GM12865 (cell line): ENCODE measurements around the gene KLHDC2.
"Not testable (repeated sequence)": the region's sequence is repeated elsewhere in the genome, so short reads cannot be mapped to it uniquely, and the experiment has no call there.

Experiments used
- DNase-seq: peaks from one replicate; pipeline ENCODE4 v3.0.0; 2010; ENCODE audit warnings: low read depth
- H3K4me3 ChIP-seq: 2 replicates; pipeline ENCODE4 v1.5.1; 2011; ENCODE audit warnings: mild to moderate bottlenecking, low read depth, low read length, control low read depth
- CTCF ChIP-seq: IDR thresholded peaks from 2 replicates; pipeline ENCODE4 v1.5.1; 2011; ENCODE audit warnings: low read length, control low read depth, low read depth, inconsistent platforms; ENCODE audit not compliant: insufficient read depth; ENCODE audit errors: missing control alignments

Gene KLHDC2

DNA sequence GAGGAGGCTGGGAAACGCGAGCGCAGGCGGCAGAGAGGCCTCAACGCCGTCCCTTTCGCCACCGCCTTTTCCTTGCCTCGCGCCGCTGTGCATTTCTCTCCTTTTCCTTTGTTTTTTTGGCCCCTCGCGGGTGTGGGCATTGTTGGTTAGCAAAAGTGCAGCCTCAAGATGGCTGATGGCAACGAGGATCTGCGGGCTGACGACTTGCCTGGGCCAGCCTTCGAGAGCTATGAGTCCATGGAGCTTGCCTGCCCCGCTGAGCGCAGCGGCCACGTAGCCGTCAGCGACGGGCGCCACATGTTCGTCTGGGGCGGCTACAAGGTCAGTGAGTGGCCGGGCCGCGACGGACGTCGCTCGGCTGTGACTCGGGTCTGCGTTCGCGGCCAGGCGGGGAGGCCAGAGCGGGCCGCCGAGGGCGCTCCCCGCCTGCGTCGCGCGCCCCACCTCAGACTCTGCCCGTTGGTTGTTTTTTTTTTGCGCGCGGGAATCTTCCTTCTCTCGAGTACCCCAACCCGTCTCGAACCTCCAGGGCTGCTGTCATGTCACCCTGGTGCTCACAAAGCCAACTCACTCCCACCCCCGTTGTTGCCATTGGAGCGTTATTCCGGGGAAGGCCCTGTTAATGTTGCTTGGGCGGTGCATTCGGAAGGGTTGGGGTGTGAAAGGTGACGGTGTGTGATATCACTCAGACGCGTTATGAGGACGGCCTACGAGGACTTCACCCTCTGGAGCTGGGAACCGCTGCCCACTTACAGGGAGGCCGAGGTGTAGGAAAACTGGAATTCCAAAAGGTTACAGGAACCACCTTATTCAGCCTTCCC lies 558 bp downstream of the KLHDC2 start:
- TF ChIP-seq CTCF, result no peak
- H3K4me3 ChIP-seq, result peak overlapping the region; percentile 84
- peak; percentile 71 for DNase-seq

DNA sequence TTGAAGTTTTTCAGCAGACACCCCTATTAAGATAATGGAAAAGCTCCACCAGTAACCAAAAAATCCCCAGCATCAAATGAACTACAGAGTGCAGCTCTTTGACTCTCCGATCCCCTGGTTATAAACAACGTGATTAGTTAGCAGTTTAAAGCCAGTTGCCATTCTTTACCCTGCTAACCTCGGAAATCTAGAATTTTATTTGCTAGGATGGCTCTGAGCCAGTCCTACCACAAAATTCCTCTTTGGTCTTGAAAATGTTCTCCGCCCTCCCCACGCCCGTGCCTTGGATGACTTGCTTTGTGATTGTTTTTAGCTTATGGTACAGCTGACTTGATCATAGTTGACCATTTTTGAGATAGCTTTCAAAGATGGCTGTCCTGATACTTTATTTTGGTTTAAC lies 1.2 kb downstream of the KLHDC2 start:
- no peak for TF ChIP-seq CTCF
- no peak for DNase-seq
- H3K4me3 ChIP-seq, result peak overlapping the region; percentile 84

DNA sequence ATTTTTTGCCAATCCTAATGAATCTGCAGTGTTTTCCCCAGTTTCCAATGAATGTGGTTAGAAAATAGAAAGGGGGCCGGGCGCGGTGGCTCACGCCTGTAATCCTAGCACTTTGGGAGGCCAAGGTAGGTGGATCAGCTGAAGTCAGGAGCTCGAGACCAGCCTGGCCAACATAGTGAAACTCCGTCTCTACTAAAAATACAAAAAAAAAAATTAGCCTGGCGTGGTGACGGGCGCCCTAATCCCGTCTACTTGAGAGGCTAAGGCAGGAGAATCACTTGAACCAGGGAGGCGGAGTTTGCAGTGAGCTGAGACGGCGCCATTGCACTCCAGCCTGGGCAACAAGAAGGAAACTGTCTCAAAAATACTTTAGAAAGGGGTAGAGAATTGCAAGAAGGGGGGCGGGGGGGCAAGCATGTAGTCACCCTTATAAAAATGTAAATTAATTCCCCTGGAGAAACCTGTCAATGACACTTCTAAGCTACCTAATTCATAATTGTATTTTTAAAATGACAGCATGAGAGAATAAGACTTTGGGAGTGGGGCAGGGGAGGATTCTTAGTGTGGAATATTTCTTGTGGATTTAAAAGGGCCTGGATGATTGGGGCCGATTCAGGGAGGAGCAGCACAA lies 1.7 kb downstream of the KLHDC2 start:
- no peak for DNase-seq
- TF ChIP-seq CTCF, result no peak
- no peak overlapping the region for H3K4me3 ChIP-seq

DNA sequence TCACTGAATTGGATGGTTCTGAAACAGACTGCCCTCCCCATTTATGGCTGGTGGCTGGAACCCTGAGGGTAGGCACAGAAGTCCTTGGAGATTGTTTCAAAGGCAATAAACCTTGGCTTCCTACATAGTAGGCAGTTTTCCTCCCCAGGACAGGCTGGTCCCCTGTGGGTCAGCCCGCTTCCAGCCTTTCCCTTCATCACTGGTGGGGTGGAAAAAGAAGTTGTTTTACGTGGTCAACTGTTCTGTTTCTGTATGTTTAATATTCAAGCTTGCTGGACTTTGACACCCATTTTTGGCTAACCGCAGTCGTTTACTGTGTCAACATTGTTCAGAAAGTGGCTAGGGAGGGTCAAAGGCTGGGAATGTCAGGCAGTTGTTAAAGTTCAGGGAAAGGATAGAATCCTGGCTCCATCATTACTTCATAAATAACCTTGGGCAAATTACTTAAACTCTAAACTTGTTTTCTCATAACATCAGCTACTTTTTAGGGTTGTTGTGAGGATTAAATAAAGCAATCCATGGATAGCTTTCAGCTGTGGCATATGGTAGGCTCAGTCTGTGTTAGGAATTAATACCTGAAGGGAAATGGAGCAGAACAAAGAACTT lies 2.4 kb downstream of the KLHDC2 start:
- no peak for TF ChIP-seq CTCF
- no peak overlapping the region for H3K4me3 ChIP-seq
- no peak for DNase-seq

DNA sequence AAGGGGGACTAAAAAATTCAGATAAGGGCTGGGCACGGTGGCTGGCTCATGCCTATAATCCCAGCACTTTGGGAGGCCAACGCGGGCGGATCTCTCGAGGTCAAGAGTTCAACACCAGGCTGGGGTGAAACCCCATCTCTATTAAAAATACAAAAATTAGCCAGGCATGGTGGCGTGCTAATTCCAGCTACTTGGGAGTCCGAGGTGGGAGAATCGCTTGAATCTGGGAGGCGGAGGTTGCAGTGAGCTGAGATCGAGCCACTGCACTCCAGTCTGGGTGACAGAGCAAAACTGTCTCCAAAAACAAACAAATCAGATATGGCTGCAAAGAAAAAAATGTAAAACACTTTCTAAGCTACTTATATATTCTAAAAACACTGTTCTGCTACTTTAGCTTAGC lies 3.7 kb downstream of the KLHDC2 start:
- not testable (repeated sequence) for DNase-seq, H3K4me3 ChIP-seq

GRCh38 chr14:49774106-49774505 lies 6.2 kb downstream of the KLHDC2 start:
- no peak for TF ChIP-seq CTCF
- no peak overlapping the region for H3K4me3 ChIP-seq
- no peak for DNase-seq

- DNase-seq, result no peak
- no peak for TF ChIP-seq CTCF
Observed at GRCh38 chr14:49778421-49778820, 10.5 kb downstream of the KLHDC2 start.

DNA sequence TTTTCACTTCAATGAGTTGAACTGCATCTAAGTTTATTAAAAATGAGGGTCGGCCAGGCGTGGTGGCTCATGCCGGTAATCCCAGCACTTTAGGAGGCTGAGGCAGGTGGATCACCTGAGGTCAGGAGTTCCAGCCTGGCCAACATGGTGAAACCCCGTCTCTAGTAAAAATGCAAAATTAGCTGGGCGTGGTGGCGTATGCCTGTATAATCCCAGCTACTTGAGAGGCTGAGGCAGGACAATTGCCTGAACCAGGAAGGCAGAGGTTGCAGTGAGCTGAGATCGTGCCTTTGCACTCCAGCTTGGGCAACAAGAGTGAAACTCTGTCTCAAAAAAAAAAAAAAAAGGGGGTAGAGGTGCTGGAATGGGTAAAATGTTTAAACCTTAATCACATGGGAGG lies 13.1 kb downstream of the KLHDC2 start:
- not testable (repeated sequence) for DNase-seq

More at GRCh38 chr14:49778421-49778820, 10.5 kb downstream of the KLHDC2 start:
- no peak overlapping the region for H3K4me3 ChIP-seq

More for the DNA sequence above, 13.1 kb downstream of the KLHDC2 start:
- H3K4me3 ChIP-seq, result not testable (repeated sequence)
